Measurements from ENCODE around the gene KIF15. TPM values are rescaled to one million over a fixed set of nuclear protein-coding genes. Genes with fewer than 3 reads are reported as not detected.

Gene KIF15
- total RNA-seq, 2 experiments from 2014 or later, result 42.1 to 45.8 TPM

DNA sequence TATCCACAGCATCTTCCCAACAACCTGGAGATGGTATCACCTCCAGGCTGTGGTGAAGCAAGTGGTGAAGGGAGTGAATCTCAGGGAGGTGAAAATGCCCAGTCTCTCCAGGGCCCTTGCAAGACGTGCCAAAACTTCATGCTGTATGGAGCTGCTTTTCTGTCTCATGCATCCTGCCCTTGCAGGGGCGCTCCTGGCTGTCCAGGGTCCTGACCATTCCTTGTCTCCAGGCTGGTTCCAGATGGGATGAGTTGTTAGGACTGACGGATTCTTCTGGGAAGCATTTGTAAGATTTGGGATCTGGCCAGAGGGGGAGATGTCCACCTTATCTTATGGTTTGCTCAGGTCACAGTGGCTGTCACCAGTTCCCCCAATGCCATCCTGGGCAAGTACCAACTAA lies 128.7 kb downstream of the KIF15 start:
- Mint-ChIP-seq H3K36me3 (ENCODE audit: low read depth) (no peaks in the 10 kb centered on the region), H3K9me3 (no peaks in the 10 kb centered on the region), H3K27me3 (ENCODE audit: low read depth) (peaks cover 2% of the 10 kb centered on the region), H3K4me1 (ENCODE audit: low read depth) (no peaks in the 10 kb centered on the region), H3K27ac (no peak overlapping the region), H3K4me3 (no peak overlapping the region)
- CTCF ChIA-PET, result interaction anchor here (1.2 kb wide), 1 partner anchor 24 kb away, joined by 4 read pairs; no protein-coding TSS in a partner anchor
- no peak for DNase-seq
- intact Hi-C loops (cut with micrococcal nuclease), result no loop called here

DNA sequence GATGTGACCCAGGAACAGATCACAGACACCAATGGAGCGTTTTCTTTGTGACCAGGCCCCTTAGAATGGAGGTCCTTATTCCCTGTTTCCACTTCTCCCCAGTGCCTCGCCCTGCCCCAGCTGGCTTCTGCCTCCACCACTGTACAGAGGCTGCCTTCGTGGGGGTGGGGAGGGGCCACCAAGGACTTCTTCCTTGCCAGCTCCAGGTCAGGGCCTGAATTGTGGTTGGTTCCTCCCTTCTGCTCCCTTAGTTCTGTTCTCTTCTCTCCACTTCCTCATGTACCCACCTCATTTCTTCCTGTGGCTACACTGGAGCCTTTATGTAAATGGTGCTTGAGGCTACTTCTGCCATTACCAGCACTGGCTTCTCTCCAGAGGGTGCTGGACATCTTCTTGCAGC lies 129.3 kb downstream of the KIF15 start:
- CTCF ChIA-PET, result interaction anchor here (1.2 kb wide), 1 partner anchor 24 kb away, joined by 4 read pairs; no protein-coding TSS in a partner anchor

DNA sequence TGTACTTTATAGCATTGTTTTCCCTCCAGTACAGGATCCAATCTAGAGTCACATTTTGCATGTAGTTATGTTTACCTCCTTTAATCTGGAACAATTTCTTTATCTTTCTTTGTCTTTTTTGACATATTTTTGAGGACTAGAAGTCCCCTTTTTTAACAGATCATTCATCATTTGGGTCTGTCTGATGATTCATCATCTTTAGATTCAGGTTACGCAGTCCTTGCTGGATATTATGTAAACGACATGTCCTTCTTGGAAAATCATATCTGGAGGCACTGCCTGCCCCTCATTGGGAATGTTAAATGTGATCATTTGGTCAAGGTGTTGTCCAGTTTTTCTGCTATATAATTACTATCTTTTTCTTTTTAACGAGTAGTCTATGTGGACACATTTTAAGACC lies 131.1 kb downstream of the KIF15 start:
- CTCF ChIA-PET, result interaction anchor here (0.6 to 0.7 kb wide), 2 partner anchors 50 to 197 kb away, joined by 3 read pairs; no protein-coding TSS in a partner anchor
- no peak overlapping the region for H3K4me3 Mint-ChIP-seq
- no peaks in the 10 kb centered on the region for H3K9me3 Mint-ChIP-seq
- H3K27me3 Mint-ChIP-seq (ENCODE audit: low read depth), result no peaks in the 10 kb centered on the region
- H3K36me3 Mint-ChIP-seq (ENCODE audit: low read depth), result no peaks in the 10 kb centered on the region
- intact Hi-C loops (cut with micrococcal nuclease), result no loop called here
- DNase-seq, result no peak
- no peak overlapping the region for H3K27ac Mint-ChIP-seq
- no peaks in the 10 kb centered on the region for H3K4me1 Mint-ChIP-seq (ENCODE audit: low read depth)

More for the DNA sequence above, 129.3 kb downstream of the KIF15 start:
- Mint-ChIP-seq H3K4me1 (ENCODE audit: low read depth) (no peaks in the 10 kb centered on the region), H3K27ac (no peak overlapping the region), H3K4me3 (no peak overlapping the region), H3K9me3 (no peaks in the 10 kb centered on the region), H3K36me3 (ENCODE audit: low read depth) (no peaks in the 10 kb centered on the region), H3K27me3 (ENCODE audit: low read depth) (peaks cover under 1% of the 10 kb centered on the region)
- DNase-seq, result no peak
- intact Hi-C loops (cut with micrococcal nuclease), result no loop called here

DNA sequence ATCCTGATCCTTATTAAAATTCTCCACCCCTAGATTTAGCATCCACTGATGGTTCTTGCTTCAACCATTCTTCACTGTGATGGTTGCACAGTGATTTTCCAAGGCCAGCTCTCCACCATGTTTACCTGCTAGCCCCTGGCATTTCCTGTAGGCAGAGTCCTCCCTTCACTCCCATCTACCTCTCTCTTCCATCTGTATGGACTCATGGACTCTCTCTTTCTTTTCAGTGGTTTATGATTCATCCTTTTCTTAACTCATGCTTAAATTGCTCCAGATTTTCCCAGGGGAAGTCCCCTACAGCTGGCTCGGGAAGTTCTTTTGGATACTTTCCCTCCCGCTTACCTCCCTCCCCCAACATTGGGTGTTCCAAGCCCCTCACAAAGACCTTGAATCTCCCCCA lies 131.5 kb downstream of the KIF15 start:
- no peaks in the 10 kb centered on the region for H3K4me1 Mint-ChIP-seq (ENCODE audit: low read depth)
- DNase-seq, result no peak
- H3K9me3 Mint-ChIP-seq, result no peaks in the 10 kb centered on the region
- intact Hi-C loops (cut with micrococcal nuclease), result no loop called here
- CTCF ChIA-PET, result interaction anchor here (0.6 to 0.7 kb wide), 2 partner anchors 49 to 198 kb away, joined by 3 read pairs; no protein-coding TSS in a partner anchor
- H3K4me3 Mint-ChIP-seq, result no peak overlapping the region
- H3K27ac Mint-ChIP-seq, result no peak overlapping the region
- no peaks in the 10 kb centered on the region for H3K27me3 Mint-ChIP-seq (ENCODE audit: low read depth)
- H3K36me3 Mint-ChIP-seq (ENCODE audit: low read depth), result no peaks in the 10 kb centered on the region

DNA sequence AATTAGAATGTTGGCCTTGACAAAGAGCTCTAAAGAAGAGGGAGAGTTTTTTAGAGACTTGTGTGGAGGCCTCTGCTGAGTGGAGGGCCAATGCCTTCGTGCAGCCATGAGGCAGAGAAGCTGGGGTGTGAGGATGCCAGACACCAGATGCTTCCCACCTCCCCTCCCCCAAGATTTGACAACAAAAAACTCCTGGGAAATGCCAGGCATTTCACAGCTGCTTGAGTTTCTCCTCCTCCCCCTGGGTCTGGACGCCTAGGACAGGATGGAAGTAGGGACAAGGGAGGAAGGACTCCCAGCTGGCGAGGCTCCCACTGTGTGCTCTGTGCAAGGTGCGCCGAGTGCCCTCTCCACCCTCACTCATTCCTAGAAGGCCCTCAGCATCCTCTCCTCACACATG lies 132.9 kb downstream of the KIF15 start:
- Mint-ChIP-seq H3K36me3 (ENCODE audit: low read depth) (no peaks in the 10 kb centered on the region), H3K27me3 (ENCODE audit: low read depth) (no peaks in the 10 kb centered on the region), H3K4me1 (ENCODE audit: low read depth) (no peaks in the 10 kb centered on the region), H3K9me3 (no peaks in the 10 kb centered on the region), H3K4me3 (no peak overlapping the region), H3K27ac (no peak overlapping the region)
- no peak for DNase-seq
- intact Hi-C loops (cut with micrococcal nuclease), result no loop called here
- CTCF ChIA-PET, result interaction anchor here (0.6 to 1.7 kb wide), 2 partner anchors 221 to 362 kb away, joined by 3 to 4 read pairs; no protein-coding TSS in a partner anchor

DNA sequence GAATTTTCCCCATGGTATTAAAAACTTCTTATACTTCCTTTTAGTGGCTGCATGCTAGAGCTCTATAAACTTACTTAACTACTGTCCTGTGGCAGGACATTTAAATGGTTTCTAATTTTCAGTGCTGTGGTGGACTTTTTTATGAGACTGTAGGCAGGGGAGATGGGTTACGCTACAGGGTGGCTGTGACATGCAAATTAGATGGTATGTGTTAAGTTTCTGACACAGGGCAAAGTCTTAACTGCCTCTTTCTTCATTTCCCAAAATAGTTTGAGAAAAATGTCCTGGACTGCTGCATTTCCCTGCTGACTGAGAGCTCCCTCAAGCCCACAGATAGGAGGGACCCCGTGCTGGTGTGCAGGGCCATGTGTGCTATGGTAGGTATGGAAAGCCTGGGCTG lies 134.8 kb downstream of the KIF15 start:
- intact Hi-C loops (cut with micrococcal nuclease), result no loop called here
- no peak for DNase-seq
- Mint-ChIP-seq H3K4me1 (ENCODE audit: low read depth) (no peaks in the 10 kb centered on the region), H3K4me3 (no peak overlapping the region), H3K36me3 (ENCODE audit: low read depth) (no peaks in the 10 kb centered on the region), H3K27me3 (ENCODE audit: low read depth) (no peaks in the 10 kb centered on the region), H3K9me3 (no peaks in the 10 kb centered on the region), H3K27ac (no peak overlapping the region)
- CTCF ChIA-PET, result no interaction called here

DNA sequence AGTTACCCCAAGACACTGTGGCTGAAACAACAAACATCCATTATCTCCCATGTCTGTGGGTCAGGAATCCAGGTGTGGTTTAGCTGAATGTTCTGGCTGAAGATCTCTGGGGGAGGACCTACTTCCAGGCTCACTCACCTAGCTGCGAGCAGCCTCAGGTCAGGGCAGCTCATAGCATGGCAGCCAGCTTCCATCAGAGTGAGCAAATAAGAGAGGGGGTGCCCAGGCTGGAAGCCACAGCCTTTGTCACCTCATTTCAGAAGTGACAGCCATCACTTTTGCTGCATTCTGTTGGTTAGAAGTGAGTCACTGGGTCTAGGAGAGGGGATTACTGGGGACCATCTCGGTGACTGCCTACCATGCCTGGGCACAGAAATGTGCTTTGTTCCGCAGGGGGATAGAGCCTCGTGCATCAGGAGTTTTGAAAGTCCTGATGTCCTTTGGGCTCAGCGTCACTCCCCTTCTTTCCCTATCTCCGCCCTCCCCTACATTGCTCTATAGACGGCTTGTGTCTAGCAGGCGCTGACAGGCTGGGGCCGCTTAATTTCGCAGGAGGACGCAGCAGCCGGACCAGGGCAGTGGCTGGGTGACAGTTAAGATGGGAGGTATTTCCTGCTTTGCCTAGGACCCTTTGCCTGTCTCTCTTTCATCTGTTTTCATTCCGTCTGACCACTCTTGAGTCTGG lies 138.2 kb downstream of the KIF15 start:
- CTCF ChIA-PET, result no interaction called here
- intact Hi-C loops (cut with micrococcal nuclease), result no loop called here
- Mint-ChIP-seq H3K27ac (no peak overlapping the region), H3K27me3 (ENCODE audit: low read depth) (peaks cover 5% of the 10 kb centered on the region), H3K9me3 (no peaks in the 10 kb centered on the region), H3K4me3 (no peak overlapping the region), H3K36me3 (ENCODE audit: low read depth) (no peaks in the 10 kb centered on the region), H3K4me1 (ENCODE audit: low read depth) (no peaks in the 10 kb centered on the region)
- no peak for DNase-seq

DNA sequence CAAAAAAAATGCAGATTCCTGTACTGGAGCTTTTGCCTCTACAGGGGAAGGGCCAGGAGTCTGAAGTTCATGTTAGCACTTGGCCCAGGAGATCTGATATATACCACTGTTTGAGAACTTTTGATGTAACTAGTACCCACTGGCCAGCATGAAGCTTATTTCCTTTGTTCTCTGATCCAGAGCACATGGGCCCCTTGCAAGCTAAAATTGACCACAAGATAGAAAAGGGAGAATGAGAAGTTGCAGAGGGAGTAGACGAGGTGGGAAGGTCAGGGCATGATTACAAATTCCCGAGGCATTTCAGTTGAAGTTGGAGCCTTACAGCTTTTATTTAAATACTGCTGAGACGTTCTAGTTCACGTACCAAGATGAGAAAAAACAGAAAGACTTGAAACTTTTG lies 141.0 kb downstream of the KIF15 start:
- intact Hi-C loops (cut with micrococcal nuclease), result no loop called here
- H3K4me1 Mint-ChIP-seq (ENCODE audit: low read depth), result no peaks in the 10 kb centered on the region
- peaks cover 5% of the 10 kb centered on the region for H3K27me3 Mint-ChIP-seq (ENCODE audit: low read depth)
- no peaks in the 10 kb centered on the region for H3K36me3 Mint-ChIP-seq (ENCODE audit: low read depth)
- CTCF ChIA-PET, result no interaction called here
- no peak overlapping the region for H3K27ac Mint-ChIP-seq
- no peaks in the 10 kb centered on the region for H3K9me3 Mint-ChIP-seq
- DNase-seq, result no peak
- no peak overlapping the region for H3K4me3 Mint-ChIP-seq

Other genes with a start within 250 kb of the KIF15 start
- gene ZKSCAN7, start 206.6 kb upstream of the KIF15 start, total RNA-seq, result 1 to 10 TPM; 1.5 to 1.7 TPM
- under 1 TPM; 0.22 to 0.48 TPM for gene ZNF660, start 176.8 kb upstream of the KIF15 start, total RNA-seq
- gene ZNF197, start 136.8 kb upstream of the KIF15 start, total RNA-seq, result 1 to 10 TPM; 7.7 to 8.4 TPM
- gene ZNF35, start 113.1 kb upstream of the KIF15 start, total RNA-seq, result 1 to 10 TPM; 1.1 to 1.9 TPM
- 1 to 10 TPM in 1 of 2 experiments, under 1 TPM in 1; 0.62 to 1.0 TPM for gene ZNF502, start 49.1 kb upstream of the KIF15 start, total RNA-seq
- gene ZNF501, start 32.2 kb upstream of the KIF15 start, total RNA-seq, result 1 to 10 TPM; 1.6 to 2.7 TPM
- 10 to 100 TPM; 29.1 to 35.9 TPM for gene KIAA1143, start 175 bp upstream of the KIF15 start, total RNA-seq
- gene TMEM42, start 100.1 kb downstream of the KIF15 start, total RNA-seq, result 10 to 100 TPM; 13.9 to 15.8 TPM
- gene TGM4, start 112.8 kb downstream of the KIF15 start, total RNA-seq, result not detected
- gene ZDHHC3, start 214.4 kb downstream of the KIF15 start, total RNA-seq, result 10 to 100 TPM; 29.5 to 31.0 TPM
- gene EXOSC7, start 214.4 kb downstream of the KIF15 start, total RNA-seq, result 10 to 100 TPM; 61.4 to 64.7 TPM

Measured in activated naive CD4-positive, alpha-beta T cell treated with anti-CD3 and anti-CD28 coated beads for 36 hours (primary cell).